GM03348 (cell line): ENCODE results near the gene NCOA7.

Experiments
- DNase-seq: peaks from one replicate; pipeline ENCODE4 v3.0.0; 2012; ENCODE audit warnings: low spot score

Gene NCOA7

GRCh38 chr6:125811259-125811658 is 20.5 kb downstream of the NCOA7 start:
- DNase-seq, result no peak

- DNase-seq, result peak; percentile 81
These were observed 21.9 kb downstream of the NCOA7 start for GRCh38 chr6:125812394-125813292.

- peak; percentile 25 for DNase-seq
These were observed 23.7 kb downstream of the NCOA7 start for GRCh38 chr6:125814481-125814880.

- DNase-seq, result no peak
These were observed 24.5 kb downstream of the NCOA7 start for GRCh38 chr6:125815080-125815910.

GRCh38 chr6:125816828-125817280 is 26.1 kb downstream of the NCOA7 start:
- no peak for DNase-seq

GRCh38 chr6:125818225-125818657 is 27.5 kb downstream of the NCOA7 start:
- DNase-seq, result peak; percentile 25

- DNase-seq, result peak; percentile 11
These were observed 28.1 kb downstream of the NCOA7 start for GRCh38 chr6:125818772-125819260.

- no peak for DNase-seq
These were observed 29.0 kb downstream of the NCOA7 start for GRCh38 chr6:125819535-125820326.

- DNase-seq, result peak; percentile 7
These were observed 31.1 kb downstream of the NCOA7 start for GRCh38 chr6:125821825-125822281.

GRCh38 chr6:125823180-125823579 is 32.4 kb downstream of the NCOA7 start:
- no peak for DNase-seq

- peak; percentile 23 for DNase-seq
These were observed 34.4 kb downstream of the NCOA7 start for GRCh38 chr6:125824946-125825771.

- no peak for DNase-seq
These were observed 36.1 kb downstream of the NCOA7 start for GRCh38 chr6:125826695-125827463.

GRCh38 chr6:125827788-125828320 is 37.1 kb downstream of the NCOA7 start:
- no peak for DNase-seq

- DNase-seq, result no peak
These were observed 37.8 kb downstream of the NCOA7 start for GRCh38 chr6:125828476-125829039.

GRCh38 chr6:125829433-125829832 is 38.7 kb downstream of the NCOA7 start:
- no peak for DNase-seq

GRCh38 chr6:125831659-125832058 is 40.9 kb downstream of the NCOA7 start:
- no peak for DNase-seq

GRCh38 chr6:125832391-125833117 is 41.8 kb downstream of the NCOA7 start:
- no peak for DNase-seq

GRCh38 chr6:125834348-125834747 is 43.6 kb downstream of the NCOA7 start:
- DNase-seq, result no peak
